Hepatocyte (in vitro differentiated cells): ENCODE results near the gene NRDC.

Experiments
- CTCF ChIP-seq: fragments of 200-600 bp; sonication (generic); IDR thresholded peaks from 2 replicates; pipeline ENCODE4 v1.5.1; 2016; ENCODE audit warnings: antibody characterized with exemption, mild to moderate bottlenecking; ENCODE audit not compliant: poor library complexity
- EZH2phosphoT487 ChIP-seq: fragments of 200-600 bp; sonication (generic); IDR thresholded peaks from one replicate; pipeline ENCODE4 v1.6.1; 2018; ENCODE audit warnings: antibody characterized with exemption, mild to moderate bottlenecking, low read depth, moderate library complexity; ENCODE audit not compliant: unreplicated experiment, severe bottlenecking

DNA sequence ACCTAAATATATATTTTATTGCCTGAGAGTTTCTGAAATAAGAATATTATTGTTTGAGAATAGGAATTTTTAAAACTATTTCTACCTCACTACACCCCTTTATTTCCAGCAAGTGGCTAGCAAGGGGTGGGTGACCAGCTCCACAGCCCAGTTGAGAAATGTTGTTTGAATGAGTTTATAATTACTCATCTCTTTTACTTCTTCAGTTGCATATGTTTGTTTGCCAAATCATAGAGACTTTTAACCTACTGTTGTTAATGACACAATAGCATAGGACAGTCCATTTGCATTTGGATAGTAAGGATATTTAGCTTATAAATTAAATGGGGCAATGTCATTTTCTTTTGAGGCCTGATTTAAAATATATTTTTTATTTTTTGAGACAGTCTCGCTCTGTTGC is 127.8 kb downstream of the NRDC start:
- TF ChIP-seq CTCF (no peak), EZH2phosphoT487 (no peak)
